GM19463 (cell line): ENCODE results near the gene TEAD1.

Experiments used
- ATAC-seq: cut with Tn5 transposase; IDR thresholded peaks from one replicate; pipeline ENCODE4 v1.9.1; 2021; ENCODE audit warnings: mild to moderate bottlenecking, moderate library complexity; ENCODE audit not compliant: unreplicated experiment

Gene TEAD1

DNA sequence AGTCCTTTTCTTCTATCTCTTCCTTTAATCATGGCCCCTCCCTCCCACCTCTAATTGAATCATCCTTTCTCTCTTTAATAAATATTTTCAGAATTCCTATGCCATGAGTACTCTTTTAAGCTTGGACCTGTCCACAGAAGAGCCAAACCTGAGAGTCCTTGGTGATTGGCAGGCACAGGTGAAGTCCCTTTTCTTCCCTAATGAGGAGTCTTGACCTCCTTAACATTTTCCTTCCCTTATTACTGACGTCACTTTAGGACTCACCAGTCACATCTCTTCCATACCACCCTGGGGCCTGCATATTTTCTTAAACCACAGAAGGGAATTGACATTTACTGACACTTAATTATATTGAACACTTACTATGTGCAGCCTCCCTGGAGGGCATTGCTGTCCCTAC lies 293.9 kb downstream of the TEAD1 start:
- no peak for ATAC-seq

DNA sequence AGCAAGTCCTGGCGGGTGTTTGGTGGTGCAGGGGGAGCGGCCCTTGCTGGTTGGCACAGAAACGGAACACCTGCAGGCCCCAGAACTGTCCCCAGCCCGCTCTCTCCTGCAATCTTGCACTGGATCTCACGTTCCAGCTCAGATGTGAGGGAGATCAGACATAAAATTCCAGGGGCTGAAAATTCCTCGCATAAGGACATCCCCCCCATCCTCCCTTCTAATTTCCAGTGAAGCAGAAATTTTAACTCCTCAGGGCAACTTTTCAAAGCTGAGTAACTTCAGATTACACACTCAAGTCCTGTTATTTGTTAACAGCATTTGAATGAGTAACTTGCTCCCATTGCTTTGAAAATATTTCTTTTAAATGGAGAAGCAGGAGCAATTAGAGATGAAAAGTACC lies 294.6 kb downstream of the TEAD1 start:
- no peak for ATAC-seq

DNA sequence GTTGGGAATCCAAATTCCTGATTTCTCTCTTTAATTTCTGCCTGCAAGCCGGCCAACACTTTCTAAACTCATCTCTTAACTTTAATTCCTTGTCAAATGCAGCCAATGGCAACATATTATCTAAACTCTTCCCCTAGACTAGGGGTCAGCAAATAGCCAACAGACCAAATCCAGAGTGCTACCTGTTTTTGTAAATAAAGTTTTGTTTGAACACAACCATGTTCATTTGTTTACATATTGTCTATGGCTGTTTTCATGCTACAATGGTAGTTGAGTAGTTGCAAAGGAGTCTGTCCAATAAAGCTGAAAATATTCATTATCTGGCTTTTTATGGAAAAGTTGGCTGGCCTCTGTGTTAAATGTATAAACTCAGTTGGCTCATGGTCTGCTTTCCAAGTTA lies 297.7 kb downstream of the TEAD1 start:
- no peak for ATAC-seq

DNA sequence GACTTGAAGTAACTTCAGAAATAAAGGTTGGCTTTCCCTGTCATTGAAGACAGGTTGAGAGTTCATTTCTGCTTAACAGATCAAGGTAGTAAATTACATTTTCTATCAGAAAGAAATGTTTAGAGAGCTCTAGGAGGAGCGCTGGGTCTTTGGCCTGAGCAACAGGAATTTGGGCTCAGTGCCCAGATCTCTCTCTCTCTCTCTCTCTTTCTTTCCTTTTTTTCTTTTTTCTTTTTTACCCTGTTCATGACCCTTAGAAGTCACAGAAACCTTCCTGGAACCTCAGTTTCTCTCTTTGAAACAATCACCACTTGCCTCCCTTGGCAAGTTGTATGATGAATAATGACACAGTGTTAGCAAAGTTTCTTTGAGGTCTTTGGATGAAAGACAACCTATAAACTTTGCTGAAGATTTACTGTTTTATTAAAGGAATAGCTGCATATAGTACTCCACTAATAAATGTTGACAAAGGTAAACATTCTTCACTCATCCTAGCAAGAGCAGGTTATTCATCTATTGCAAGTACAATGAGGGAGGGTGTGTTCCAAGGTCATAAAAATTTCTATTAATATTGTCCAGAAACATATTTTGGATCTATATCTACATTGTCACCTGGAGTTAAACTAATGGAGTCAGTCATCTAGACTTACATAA lies 299.4 kb downstream of the TEAD1 start:
- ATAC-seq = no peak

DNA sequence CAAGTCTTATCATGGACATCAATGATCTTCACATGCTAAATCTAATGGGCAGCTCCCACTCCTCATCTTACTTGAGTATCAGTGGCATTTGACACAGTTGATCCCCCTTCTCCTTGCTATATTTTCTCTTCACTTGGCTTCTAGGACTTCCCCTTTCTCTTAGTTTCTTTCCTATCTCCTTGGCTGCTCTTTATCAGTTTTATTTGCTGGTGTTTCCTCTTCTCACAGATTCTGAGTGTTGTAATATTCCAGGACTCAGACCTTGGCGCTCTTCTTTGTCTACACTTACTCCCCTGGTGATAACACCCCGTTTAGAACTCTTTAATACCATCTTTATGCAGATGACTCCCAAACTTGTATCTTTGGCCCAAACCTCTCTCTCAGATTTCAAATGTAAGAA lies 301.0 kb downstream of the TEAD1 start:
- ATAC-seq = no peak

DNA sequence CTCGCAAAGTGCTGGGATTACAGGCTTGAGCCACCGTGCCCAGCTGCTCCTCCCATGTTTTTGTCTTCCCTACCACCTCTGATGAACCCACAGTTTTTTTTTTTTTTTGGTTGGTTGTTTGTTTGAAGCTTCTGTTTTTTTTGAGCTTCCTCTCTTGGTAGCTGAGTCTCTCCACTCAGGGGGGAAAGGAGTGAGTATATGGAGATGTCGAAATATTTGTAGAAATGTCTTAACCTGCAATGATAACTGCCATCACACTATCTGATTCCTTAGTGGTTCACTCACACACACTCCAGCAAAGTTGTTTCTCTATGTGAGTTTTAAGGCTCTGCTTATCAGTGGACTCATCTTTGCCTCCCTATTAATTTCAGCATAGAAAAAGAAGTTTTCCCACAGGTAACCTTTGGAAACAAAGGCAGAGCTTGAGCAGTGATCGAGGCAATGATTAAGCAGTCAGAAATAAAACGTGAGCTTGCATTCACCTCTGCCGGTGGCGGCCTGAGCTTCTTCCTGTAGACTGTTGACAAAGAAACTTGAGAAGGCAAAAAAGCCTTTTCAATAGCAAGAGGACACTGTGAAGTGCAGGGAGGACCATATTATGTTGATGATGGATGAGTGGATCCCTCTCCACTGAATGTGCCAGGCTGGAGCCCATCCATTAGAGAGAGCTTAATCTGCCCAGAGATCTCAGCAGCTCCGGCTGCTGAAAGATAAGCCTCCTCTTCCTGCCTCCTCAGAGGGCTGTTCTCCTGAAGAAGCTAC lies 305.9 kb downstream of the TEAD1 start:
- no peak for ATAC-seq

DNA sequence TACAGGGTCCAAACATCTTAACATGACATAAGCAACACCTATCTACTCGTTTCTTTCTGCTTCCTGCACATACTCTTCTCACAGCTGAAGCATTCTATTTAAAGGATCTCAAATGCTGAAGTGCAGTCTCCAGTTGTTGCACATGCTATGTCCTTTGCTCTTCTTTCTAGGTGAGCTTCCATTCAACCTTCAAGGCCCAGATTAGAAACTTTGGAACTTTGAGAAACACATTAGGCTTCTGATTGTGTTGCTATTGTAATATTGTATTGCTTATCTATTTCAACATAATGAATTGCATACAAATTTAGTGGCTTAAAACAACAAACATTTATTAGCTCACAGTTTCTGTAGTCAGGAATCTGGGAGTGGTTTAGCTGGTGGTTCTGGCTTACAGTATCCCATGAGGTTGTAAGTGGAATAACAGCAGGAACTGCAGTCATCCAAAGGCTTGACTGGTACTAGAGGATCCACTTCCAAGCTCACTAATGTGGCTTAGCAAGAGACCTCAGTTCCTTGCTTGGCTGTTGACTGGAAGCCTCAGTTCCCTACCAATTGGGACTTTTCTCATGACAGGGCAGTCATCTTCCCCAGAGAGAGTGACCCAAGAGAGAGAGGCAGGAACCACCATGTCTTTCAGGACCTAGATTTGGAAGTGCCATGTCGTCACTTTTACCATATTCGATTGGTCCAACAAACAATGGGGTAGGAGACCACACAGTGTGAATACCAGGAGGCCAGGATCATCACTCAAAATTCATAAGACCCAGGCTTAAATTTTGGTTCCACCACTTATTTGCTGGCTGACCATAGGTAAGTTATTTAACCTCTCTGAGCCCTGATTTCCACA lies 307.7 kb downstream of the TEAD1 start:
- no peak for ATAC-seq

DNA sequence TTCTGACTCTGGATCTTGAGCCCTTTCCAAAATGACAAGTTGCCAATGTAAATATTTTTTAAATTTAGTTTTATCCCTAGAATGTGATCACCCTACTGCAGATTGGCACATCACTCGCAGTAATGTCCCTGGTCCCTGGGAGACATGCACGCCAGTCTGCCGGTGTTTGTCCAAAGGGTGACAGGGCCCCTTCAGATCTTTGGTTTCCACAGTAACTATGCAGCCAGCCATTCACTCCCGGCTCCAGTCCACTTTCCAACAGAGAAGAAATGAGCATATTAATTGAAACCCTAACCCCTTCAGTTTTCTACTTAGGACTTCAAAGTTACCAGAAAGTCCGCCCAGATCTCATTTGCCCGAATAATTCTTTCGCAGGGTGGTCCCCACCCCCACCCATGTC lies 309.1 kb downstream of the TEAD1 start:
- no peak for ATAC-seq

DNA sequence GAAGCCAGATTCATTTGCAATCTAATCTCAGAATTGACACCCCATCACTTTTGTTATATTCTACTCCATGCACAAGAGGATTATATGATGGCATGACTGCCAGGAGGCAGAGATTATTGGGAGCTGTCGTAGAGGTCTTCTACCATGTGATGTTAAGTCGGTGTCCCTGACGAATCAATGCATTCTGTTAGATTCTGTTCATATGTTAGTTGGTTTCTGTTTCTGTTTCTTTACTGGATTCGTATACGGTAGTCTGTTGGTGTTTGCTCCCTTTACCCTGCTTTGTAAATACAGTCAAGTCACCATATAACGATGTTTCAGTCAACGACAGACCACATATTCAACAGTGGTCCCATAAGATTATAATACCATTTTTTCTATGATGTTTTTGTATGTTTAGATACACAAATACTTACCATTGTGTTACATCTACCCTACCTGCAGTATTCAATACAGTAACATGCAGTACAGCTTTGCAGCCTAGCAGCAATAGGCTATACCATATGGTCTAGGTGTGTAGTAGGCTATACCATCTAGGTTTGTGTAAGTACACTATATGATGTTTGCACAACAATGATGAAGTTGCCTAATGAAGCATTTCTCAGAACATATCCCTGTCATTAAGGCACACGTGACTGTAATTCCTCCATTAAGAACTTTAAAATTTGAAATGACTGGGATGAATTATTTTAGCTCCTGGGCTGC lies 312.1 kb downstream of the TEAD1 start:
- ATAC-seq = no peak

DNA sequence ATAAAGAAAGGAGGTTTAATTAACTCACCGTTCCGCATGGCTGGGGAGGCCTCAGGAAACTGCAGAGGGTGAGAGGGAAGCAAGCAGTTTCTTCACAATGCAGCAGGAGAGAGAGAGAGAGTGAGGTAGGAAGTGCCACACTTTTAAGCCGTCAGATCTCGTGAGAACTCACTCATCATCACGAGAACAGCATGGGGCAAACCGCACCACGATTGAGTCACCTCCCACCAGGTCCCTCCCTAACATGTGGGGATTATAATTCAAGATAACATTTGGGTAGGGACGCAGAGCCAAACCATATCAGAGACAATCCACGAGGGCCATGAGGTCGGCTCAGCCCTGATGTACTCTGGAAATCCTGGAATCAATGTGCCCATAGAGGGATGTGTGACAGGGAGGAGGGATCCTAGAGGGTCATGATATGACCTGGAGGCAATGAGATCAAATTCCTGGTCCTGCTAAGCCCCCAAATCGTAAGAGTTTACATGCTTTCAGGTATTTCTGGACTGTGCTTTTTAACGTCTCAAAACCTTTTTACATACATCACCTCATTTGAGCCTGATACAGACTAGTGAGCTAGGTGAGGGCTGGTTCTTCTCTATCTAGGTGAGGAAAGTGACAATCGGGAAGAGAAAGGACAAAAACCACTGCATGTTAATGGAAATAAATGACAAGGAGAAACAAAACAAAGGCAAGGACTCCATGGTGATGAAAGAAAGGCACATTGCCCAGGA lies 315.4 kb downstream of the TEAD1 start:
- no peak for ATAC-seq

DNA sequence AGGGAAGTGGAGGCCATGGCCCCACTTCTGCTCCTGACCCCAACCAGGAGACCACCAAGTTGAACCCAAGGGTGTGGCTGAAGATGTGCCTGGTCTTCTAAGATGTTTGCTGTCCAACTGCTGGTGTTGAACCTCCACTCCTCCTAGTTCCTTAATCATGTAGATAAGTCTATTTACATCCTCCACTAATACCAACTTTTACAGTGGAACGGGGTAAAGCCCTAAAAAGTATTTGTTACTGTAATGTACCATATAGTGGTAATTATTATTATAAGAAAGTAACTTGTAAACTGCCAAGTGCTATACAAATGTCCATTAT lies 315.9 kb downstream of the TEAD1 start:
- no peak for ATAC-seq

DNA sequence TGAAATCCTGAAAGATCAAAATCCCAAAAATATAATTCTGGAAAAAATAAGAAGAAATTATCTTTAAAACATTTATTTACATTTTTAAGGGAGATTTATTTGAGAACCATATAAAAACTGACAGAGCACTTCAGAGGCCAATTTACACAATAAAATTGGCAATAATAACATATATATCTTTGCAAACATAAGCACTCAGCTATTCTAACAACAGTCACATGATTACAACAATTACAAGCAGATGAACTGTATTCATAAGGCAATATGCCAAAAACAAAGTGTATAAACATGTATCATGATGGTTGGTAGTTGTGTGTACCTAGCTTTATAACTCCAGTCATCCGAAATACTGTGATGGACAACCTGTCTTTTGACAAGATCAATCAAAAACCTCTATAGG lies 317.2 kb downstream of the TEAD1 start:
- no peak for ATAC-seq

DNA sequence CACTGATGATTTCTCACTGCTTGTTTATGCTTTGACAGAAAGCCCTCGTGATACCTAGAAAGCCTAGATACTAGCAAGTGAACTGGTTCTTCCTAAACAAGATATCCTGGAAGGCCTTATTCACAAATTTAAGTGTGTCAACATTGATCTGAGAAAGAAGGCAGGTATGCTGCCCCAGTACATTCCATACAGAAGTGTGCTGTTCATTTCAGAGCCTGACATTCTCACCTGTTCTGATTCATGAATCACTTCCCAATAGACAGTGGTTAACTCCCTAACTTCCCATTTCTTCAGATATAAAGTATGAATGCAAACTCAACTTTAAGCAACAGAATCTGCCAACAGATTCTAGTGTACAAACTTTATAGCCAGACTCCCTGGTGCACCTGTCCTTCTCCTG lies 319.4 kb downstream of the TEAD1 start:
- no peak for ATAC-seq
